ENCODE results near the gene ALDH3B2. TPM values are rescaled to one million over a fixed set of nuclear protein-coding genes. Genes with fewer than 3 reads are reported as not detected.

Gene ALDH3B2
- total and polyA plus RNA-seq, 2 of the 8 experiments (the other 6 are each of a cell fraction or from before 2014, with no cell fraction given): not detected

GRCh38 chr11:67613960-67614715, 60.3 kb downstream of the ALDH3B2 start (continued):
- TF ChIP-seq CBX8 (IDR thresholded peaks at IDR 0.05; ENCODE audit: borderline replicate concordance, low read depth, low read length) (no peak), EZH2 (IDR thresholded peaks at IDR 0.05; ENCODE audit: low read depth, low read length, severe bottlenecking) (no peak), POLR2A (IDR thresholded peaks at IDR 0.05; ENCODE audit: control extremely low read depth in 1 of 2, low read depth in 2 of 2, low read length in 2 of 2) (no peak), SIRT6 (IDR thresholded peaks at IDR 0.05; ENCODE audit: low read length) (no peak), ASH2L (IDR thresholded peaks at IDR 0.05; ENCODE audit: low read length) (no peak), CHD2 (IDR thresholded peaks at IDR 0.05; ENCODE audit: low read length) (no peak; the same call in 1 of the 2 replicates), RNF2 (IDR thresholded peaks at IDR 0.05; ENCODE audit: borderline replicate concordance, low read depth, low read length, missing control alignments, poor library complexity, severe bottlenecking) (no peak), POU5F1 (IDR thresholded peaks at IDR 0.05; ENCODE audit: low read depth, low read length) (no peak), RAD21 (IDR thresholded peaks at IDR 0.05 in 1 of 2, conservative IDR thresholded peaks at IDR 0.05 in 1 of 2; ENCODE audit: low read depth in 2 of 2, low read length in 2 of 2) (peak; percentile 24 to 45), TBP (IDR thresholded peaks at IDR 0.05; ENCODE audit: low read depth, low read length) (no peak), TEAD4 (IDR thresholded peaks at IDR 0.05; ENCODE audit: low read depth, low read length) (peak; percentile 81), TCF12 (IDR thresholded peaks at IDR 0.05; ENCODE audit: low read depth, low read length) (no peak), FOSL1 (IDR thresholded peaks at IDR 0.05; ENCODE audit: insufficient read depth, low read depth, low read length) (no peak), ATF3 (IDR thresholded peaks at IDR 0.05; ENCODE audit: insufficient read depth, low read depth, low read length) (no peak), JUN (IDR thresholded peaks at IDR 0.05; ENCODE audit: low read depth, low read length) (0 out of 2 replicates have a peak, but pooled peaks have one; percentile 21), SIX5 (IDR thresholded peaks at IDR 0.05; ENCODE audit: low read depth, low read length) (no peak), EGR1 (IDR thresholded peaks at IDR 0.05; ENCODE audit: borderline replicate concordance, low read depth, low read length) (no peak)
- TF ChIP-seq, protein P1, sequence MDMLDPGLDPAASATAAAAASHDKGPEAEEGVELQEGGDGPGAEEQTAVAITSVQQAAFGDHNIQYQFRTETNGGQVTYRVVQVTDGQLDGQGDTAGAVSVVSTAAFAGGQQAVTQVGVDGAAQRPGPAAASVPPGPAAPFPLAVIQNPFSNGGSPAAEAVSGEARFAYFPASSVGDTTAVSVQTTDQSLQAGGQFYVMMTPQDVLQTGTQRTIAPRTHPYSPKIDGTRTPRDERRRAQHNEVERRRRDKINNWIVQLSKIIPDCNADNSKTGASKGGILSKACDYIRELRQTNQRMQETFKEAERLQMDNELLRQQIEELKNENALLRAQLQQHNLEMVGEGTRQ (IDR thresholded peaks at IDR 0.05; ENCODE audit: low read length): no peak
- TF ChIP-seq, protein P2, sequence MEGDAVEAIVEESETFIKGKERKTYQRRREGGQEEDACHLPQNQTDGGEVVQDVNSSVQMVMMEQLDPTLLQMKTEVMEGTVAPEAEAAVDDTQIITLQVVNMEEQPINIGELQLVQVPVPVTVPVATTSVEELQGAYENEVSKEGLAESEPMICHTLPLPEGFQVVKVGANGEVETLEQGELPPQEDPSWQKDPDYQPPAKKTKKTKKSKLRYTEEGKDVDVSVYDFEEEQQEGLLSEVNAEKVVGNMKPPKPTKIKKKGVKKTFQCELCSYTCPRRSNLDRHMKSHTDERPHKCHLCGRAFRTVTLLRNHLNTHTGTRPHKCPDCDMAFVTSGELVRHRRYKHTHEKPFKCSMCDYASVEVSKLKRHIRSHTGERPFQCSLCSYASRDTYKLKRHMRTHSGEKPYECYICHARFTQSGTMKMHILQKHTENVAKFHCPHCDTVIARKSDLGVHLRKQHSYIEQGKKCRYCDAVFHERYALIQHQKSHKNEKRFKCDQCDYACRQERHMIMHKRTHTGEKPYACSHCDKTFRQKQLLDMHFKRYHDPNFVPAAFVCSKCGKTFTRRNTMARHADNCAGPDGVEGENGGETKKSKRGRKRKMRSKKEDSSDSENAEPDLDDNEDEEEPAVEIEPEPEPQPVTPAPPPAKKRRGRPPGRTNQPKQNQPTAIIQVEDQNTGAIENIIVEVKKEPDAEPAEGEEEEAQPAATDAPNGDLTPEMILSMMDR (IDR thresholded peaks at IDR 0.05; ENCODE audit: control extremely low read depth in 1 of 3, insufficient read depth in 1 of 3, low read depth in 1 of 3, low read length in 3 of 3): peak in 2 of 3 experiments; percentile 77 to 79; a peak in 3 of 4 replicates

All from H1 (cell line).